HepG2 (cell line): ENCODE results near the gene RHCE. TPM values are rescaled to one million over a fixed set of nuclear protein-coding genes. Genes with fewer than 3 reads are reported as not detected.
A peak's percentile ranks its signal among the peaks of the same experiment; 100 is the strongest.

ENCODE experiments used
- CBFB ChIP-seq: sonication (generic); formaldehyde crosslinking; IDR thresholded peaks from 2 replicates; pipeline ENCODE4 v1.4.0; 2020; ENCODE audit warnings: missing genetic modification reagents
- ZNF33B ChIP-seq: sonication (generic); formaldehyde crosslinking; IDR thresholded peaks from 2 replicates; pipeline ENCODE4 v1.5.1; 2020; ENCODE audit warnings: mild to moderate bottlenecking, missing genetic modification reagents
- ZNF367 ChIP-seq: sonication (generic); formaldehyde crosslinking; IDR thresholded peaks from 2 replicates; pipeline ENCODE4 v1.4.0; 2020; ENCODE audit warnings: missing genetic modification reagents, borderline replicate concordance
- ZNF543 ChIP-seq: sonication (generic); formaldehyde crosslinking; IDR thresholded peaks from 2 replicates; pipeline ENCODE4 v1.4.0; 2020; ENCODE audit warnings: mild to moderate bottlenecking, missing genetic modification reagents
- ZSCAN21 ChIP-seq: sonication (generic); formaldehyde crosslinking; IDR thresholded peaks from 2 replicates; pipeline ENCODE4 v1.8.0; 2022; ENCODE audit warnings: mild to moderate bottlenecking, missing genetic modification reagents, moderate library complexity, borderline replicate concordance
- polyA plus RNA-seq, 8 experiments: library from polyadenylated mRNA; depleted of rRNA in 3 of 8; stranded (reverse) in 7 of 8; unstranded in 1 of 8; fragments of >200 nt; fragmentation: Illumina TruSeq in 4 of 8; extraction: Trizol in 4 of 8; gene quantifications; 2 replicates each; pipeline versions ENCODE4 v1.2.1 to v1.2.3, GENCODE V29; 2011 to 2016; ENCODE audit warnings: low read depth in 4 of 8, missing spikeins in 1 of 8, mixed read lengths in 1 of 8; ENCODE audit not compliant: insufficient read depth in 1 of 8
- total RNA-seq, 5 experiments: library from RNA; depleted of rRNA; stranded (reverse); fragments of >200 nt; fragmentation: Illumina TruSeq; extraction: Trizol; gene quantifications; 2 replicates each; pipeline ENCODE4 v1.2.3, GENCODE V29; 2016; ENCODE audit warnings: low read depth in 1 of 5
- TF ChIP-seq, protein P1 (sequence below): sonication (generic); formaldehyde crosslinking; IDR thresholded peaks from 2 replicates; pipeline ENCODE4 v1.4.0; 2020; ENCODE audit warnings: missing genetic modification reagents, borderline replicate concordance
- TF ChIP-seq, protein P2 (sequence below): IDR thresholded peaks from 2 replicates; pipeline ENCODE4 v1.6.1; 2016; ENCODE audit warnings: mild to moderate bottlenecking, missing biosample characterization, missing genetic modification reagents
- TF ChIP-seq, protein P3 (sequence below): sonication (generic); formaldehyde crosslinking; IDR thresholded peaks from 2 replicates; pipeline ENCODE4 v1.4.0; 2020; ENCODE audit warnings: missing genetic modification reagents
- TF ChIP-seq, protein P4 (sequence below), 2 experiments: fragments of 450-650 bp in 1 of 2; sonication (generic) in 1 of 2; formaldehyde crosslinking in 1 of 2; IDR thresholded peaks; 2 replicates each; pipeline versions ENCODE4 v1.6.1 to v1.8.0; 2016 to 2022; ENCODE audit warnings: antibody characterized with exemption in 1 of 2, mild to moderate bottlenecking in 1 of 2, missing genetic modification reagents in 1 of 2

Gene RHCE
- total and polyA plus RNA-seq, 2 of the 13 experiments (the other 11 are each of a cell fraction or from before 2014, with no cell fraction given), result 0.30 TPM; not detected in 1

DNA sequence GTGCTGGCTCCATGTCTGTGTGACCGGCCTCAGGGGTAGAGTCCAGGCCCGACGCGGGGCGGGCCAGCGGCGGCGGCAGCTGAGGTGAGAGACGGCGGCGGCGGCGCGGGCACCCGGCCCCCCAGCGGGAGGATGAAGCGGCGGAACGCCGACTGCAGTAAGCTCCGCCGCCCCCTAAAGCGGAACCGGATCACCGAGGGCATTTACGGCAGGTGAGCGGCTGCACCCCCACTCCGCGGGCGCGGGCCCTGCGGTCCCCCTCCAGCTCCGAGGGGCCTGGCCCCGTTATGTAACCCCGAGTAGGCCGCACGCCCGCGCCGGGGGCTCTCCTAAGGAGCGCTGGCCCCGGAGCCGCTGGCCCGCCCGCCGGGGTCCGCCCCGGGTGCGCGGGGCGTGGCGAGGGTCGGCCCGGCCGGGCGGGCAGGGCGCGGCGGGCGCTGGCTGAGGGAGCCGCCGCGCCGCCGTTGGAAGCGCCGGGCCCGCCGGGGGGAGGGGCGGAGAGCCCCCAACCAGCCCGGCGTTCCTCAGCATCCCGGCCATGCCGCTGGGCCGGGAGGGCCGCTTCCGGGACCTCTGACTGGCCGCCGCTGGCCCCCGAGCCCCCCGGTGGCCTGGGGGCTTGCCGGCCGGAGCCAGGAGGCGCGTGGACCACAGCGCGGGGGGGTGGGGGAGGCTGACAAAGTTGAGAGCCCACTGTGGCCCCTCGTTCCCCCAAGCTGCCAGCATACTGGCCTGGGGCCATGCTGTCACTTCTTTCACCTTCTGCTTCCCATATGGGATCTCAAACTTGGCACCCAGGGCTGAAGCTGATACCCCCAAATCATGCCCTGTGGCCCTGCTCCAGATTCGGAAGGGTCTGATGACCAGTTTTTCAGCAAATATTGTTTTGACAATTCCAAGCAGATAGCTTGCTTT lies 10.6 kb upstream of the RHCE start (continued):
- TF ChIP-seq, protein P1, sequence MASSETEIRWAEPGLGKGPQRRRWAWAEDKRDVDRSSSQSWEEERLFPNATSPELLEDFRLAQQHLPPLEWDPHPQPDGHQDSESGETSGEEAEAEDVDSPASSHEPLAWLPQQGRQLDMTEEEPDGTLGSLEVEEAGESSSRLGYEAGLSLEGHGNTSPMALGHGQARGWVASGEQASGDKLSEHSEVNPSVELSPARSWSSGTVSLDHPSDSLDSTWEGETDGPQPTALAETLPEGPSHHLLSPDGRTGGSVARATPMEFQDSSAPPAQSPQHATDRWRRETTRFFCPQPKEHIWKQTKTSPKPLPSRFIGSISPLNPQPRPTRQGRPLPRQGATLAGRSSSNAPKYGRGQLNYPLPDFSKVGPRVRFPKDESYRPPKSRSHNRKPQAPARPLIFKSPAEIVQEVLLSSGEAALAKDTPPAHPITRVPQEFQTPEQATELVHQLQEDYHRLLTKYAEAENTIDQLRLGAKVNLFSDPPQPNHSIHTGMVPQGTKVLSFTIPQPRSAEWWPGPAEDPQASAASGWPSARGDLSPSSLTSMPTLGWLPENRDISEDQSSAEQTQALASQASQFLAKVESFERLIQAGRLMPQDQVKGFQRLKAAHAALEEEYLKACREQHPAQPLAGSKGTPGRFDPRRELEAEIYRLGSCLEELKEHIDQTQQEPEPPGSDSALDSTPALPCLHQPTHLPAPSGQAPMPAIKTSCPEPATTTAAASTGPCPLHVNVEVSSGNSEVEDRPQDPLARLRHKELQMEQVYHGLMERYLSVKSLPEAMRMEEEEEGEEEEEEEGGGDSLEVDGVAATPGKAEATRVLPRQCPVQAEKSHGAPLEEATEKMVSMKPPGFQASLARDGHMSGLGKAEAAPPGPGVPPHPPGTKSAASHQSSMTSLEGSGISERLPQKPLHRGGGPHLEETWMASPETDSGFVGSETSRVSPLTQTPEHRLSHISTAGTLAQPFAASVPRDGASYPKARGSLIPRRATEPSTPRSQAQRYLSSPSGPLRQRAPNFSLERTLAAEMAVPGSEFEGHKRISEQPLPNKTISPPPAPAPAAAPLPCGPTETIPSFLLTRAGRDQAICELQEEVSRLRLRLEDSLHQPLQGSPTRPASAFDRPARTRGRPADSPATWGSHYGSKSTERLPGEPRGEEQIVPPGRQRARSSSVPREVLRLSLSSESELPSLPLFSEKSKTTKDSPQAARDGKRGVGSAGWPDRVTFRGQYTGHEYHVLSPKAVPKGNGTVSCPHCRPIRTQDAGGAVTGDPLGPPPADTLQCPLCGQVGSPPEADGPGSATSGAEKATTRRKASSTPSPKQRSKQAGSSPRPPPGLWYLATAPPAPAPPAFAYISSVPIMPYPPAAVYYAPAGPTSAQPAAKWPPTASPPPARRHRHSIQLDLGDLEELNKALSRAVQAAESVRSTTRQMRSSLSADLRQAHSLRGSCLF (CRISPR knock-in tag), result no peak
- TF ChIP-seq, protein P2, sequence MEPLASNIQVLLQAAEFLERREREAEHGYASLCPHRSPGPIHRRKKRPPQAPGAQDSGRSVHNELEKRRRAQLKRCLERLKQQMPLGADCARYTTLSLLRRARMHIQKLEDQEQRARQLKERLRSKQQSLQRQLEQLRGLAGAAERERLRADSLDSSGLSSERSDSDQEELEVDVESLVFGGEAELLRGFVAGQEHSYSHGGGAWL (CRISPR knock-in tag), result no peak
- TF ChIP-seq, protein P3, sequence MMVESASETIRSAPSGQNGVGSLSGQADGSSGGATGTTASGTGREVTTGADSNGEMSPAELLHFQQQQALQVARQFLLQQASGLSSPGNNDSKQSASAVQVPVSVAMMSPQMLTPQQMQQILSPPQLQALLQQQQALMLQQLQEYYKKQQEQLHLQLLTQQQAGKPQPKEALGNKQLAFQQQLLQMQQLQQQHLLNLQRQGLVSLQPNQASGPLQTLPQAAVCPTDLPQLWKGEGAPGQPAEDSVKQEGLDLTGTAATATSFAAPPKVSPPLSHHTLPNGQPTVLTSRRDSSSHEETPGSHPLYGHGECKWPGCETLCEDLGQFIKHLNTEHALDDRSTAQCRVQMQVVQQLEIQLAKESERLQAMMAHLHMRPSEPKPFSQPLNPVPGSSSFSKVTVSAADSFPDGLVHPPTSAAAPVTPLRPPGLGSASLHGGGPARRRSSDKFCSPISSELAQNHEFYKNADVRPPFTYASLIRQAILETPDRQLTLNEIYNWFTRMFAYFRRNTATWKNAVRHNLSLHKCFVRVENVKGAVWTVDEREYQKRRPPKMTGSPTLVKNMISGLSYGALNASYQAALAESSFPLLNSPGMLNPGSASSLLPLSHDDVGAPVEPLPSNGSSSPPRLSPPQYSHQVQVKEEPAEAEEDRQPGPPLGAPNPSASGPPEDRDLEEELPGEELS (CRISPR knock-in tag), result no peak
- TF ChIP-seq, protein P4, sequence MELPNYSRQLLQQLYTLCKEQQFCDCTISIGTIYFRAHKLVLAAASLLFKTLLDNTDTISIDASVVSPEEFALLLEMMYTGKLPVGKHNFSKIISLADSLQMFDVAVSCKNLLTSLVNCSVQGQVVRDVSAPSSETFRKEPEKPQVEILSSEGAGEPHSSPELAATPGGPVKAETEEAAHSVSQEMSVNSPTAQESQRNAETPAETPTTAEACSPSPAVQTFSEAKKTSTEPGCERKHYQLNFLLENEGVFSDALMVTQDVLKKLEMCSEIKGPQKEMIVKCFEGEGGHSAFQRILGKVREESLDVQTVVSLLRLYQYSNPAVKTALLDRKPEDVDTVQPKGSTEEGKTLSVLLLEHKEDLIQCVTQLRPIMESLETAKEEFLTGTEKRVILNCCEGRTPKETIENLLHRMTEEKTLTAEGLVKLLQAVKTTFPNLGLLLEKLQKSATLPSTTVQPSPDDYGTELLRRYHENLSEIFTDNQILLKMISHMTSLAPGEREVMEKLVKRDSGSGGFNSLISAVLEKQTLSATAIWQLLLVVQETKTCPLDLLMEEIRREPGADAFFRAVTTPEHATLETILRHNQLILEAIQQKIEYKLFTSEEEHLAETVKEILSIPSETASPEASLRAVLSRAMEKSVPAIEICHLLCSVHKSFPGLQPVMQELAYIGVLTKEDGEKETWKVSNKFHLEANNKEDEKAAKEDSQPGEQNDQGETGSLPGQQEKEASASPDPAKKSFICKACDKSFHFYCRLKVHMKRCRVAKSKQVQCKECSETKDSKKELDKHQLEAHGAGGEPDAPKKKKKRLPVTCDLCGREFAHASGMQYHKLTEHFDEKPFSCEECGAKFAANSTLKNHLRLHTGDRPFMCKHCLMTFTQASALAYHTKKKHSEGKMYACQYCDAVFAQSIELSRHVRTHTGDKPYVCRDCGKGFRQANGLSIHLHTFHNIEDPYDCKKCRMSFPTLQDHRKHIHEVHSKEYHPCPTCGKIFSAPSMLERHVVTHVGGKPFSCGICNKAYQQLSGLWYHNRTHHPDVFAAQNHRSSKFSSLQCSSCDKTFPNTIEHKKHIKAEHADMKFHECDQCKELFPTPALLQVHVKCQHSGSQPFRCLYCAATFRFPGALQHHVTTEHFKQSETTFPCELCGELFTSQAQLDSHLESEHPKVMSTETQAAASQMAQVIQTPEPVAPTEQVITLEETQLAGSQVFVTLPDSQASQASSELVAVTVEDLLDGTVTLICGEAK (IDR thresholded peaks at IDR 0.05), result no peak
- TF ChIP-seq, protein P4 (CRISPR knock-in tag; IDR thresholded peaks at IDR 0.05), result no peak
- TF ChIP-seq ZNF33B (CRISPR knock-in tag) (no peak), ZSCAN21 (CRISPR knock-in tag) (0 out of 2 replicates have a peak, but pooled peaks have one; percentile 22), ZNF367 (CRISPR knock-in tag) (no peak), CBFB (CRISPR knock-in tag) (no peak), ZNF543 (CRISPR knock-in tag) (no peak)
